HFF-Myc (cell line): Measurements from ENCODE around the gene DAGLA.

Experiments
- DNase-seq: peaks from one replicate; pipeline ENCODE4 v3.0.0-alpha.2; 2011; ENCODE audit warnings: low read depth; ENCODE audit errors: extremely low read depth
- H3K4me3 ChIP-seq: replicated peaks from 2 replicates; pipeline ENCODE4 v1.5.1; 2011; ENCODE audit warnings: low read depth, mild to moderate bottlenecking, control low read depth, low read length
- TF ChIP-seq, protein P1 (sequence below): IDR thresholded peaks from 2 replicates; pipeline ENCODE4 v1.5.1; 2012; ENCODE audit warnings: mild to moderate bottlenecking, low read depth, low read length, control low read depth; ENCODE audit errors: missing control alignments

DAGLA gene

DNA sequence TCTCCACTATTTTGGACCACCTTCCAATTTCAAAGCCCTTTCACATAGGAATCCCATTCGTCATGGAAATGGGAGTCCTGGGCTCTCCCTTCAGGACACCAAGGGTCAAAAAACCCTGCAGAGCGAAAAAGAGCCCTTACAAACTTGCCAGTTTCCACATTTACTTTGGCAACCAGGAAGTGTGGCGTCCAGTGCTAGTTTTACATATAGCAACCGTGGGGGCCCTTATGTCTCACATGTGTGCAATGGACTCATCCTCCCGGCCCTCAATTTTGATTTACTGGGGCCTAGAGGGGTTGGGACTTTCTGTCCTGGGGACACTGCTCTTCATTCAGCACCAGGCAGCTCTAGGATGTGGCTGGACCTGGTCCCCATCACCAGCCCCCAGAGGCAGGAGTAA lies 33.7 kb downstream of the DAGLA start:
- no peak overlapping the region for H3K4me3 ChIP-seq
- no peak for DNase-seq
- TF ChIP-seq, protein P1, sequence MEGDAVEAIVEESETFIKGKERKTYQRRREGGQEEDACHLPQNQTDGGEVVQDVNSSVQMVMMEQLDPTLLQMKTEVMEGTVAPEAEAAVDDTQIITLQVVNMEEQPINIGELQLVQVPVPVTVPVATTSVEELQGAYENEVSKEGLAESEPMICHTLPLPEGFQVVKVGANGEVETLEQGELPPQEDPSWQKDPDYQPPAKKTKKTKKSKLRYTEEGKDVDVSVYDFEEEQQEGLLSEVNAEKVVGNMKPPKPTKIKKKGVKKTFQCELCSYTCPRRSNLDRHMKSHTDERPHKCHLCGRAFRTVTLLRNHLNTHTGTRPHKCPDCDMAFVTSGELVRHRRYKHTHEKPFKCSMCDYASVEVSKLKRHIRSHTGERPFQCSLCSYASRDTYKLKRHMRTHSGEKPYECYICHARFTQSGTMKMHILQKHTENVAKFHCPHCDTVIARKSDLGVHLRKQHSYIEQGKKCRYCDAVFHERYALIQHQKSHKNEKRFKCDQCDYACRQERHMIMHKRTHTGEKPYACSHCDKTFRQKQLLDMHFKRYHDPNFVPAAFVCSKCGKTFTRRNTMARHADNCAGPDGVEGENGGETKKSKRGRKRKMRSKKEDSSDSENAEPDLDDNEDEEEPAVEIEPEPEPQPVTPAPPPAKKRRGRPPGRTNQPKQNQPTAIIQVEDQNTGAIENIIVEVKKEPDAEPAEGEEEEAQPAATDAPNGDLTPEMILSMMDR: no peak

DNA sequence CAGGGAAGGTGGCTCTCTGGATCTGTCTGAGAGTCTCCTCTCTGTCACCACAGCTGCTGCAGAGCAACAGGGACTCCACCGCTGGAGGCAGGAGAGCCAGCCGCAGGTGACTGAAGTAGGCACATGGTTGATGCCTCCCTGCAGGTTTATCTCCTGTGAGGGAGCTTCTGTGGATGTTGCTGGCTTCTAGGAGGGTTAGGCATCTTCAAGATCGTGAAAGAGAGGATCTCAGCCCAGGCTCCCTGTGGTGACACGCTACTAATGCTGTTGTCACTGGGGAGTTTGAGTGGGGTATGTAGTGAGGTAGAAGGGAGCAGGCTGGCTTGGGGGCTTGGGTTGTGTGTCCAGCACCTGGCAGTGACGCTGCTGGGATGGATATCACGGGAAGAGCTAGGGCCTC lies 34.1 kb downstream of the DAGLA start:
- DNase-seq: no peak
- TF ChIP-seq, protein P1: no peak
- no peak overlapping the region for H3K4me3 ChIP-seq

DNA sequence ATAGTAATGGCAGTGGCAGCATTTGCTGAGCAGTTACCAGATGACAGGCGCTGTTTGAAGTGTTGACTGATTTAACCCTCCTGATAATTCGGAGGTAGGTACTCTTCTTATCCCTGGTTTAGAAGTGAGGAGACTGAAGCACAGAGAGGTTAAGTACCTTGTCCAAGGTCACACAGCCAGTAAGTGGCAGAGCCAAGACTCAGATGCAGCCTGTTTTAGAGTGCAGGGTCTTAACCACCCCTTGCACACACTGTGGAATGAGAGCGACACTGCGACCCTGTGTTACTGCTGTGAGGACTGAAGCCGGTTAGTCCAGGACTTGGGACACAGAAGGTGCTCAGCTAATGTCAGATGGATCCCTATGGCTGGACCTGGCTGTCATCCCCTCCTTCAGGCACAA lies 34.7 kb downstream of the DAGLA start:
- no peak overlapping the region for H3K4me3 ChIP-seq
- DNase-seq: no peak
- TF ChIP-seq, protein P1: no peak

DNA sequence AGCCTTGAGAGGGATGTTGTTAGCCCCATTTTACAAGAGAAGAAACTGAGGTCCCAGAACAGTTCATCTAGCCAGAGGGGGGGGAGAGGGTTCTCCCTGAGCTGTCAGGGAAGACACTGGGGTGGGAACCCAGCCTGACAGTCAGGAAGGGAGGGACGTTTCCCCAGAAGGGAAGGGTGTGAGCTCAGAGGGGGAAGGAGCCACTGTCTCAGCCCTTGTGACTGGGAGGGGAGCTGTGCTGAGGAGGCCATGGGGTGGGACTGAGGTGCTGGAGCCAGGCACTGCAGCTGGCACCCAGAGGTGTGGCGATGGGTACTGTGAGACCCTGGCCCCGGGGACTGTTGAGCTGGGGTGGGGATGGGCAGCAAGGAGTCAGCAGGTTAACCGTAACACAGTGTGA lies 35.7 kb downstream of the DAGLA start:
- DNase-seq: no peak
- TF ChIP-seq, protein P1: no peak
- no peak overlapping the region for H3K4me3 ChIP-seq

DNA sequence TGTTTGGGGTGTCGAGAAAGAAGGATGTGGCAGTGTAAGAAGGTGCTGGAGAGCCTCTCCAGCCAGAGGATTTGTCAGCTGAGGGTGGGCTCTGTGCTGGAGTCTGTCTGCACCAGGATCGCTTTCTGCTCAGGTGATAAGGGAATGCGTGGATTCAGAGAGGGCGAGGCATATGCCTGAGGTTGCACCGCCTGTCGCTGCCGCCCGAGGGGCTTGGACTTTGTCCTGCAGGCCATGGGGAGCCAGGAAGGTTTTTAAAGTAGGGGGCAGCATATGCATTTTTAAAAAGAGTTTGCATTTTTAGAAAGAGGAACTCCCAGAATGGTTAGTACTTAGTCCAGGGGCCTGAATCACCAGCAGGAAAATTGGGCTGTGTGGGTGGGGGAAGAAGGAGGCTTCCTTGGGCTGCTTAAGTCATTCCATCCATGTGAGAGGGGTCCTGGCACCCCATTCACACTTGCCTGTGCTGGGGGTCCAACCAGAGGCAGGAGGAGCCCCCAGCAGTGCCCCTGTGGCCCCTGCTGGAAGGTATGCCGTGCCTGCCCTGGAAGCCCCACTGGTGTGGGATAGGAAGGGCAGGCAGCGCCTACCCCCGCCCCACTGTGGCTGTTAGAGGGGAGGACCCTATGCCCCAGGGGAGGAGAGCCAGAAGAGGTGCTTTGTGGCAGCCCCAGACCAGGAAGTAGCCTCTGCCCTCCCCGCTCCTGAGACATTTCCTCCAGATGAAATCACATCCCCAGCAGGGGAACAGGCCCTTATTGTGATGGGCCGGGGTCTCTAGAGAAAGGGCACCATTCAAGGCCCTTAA lies 36.5 kb downstream of the DAGLA start:
- H3K4me3 ChIP-seq: no peak overlapping the region
- DNase-seq: no peak
- TF ChIP-seq, protein P1: no peak

DNA sequence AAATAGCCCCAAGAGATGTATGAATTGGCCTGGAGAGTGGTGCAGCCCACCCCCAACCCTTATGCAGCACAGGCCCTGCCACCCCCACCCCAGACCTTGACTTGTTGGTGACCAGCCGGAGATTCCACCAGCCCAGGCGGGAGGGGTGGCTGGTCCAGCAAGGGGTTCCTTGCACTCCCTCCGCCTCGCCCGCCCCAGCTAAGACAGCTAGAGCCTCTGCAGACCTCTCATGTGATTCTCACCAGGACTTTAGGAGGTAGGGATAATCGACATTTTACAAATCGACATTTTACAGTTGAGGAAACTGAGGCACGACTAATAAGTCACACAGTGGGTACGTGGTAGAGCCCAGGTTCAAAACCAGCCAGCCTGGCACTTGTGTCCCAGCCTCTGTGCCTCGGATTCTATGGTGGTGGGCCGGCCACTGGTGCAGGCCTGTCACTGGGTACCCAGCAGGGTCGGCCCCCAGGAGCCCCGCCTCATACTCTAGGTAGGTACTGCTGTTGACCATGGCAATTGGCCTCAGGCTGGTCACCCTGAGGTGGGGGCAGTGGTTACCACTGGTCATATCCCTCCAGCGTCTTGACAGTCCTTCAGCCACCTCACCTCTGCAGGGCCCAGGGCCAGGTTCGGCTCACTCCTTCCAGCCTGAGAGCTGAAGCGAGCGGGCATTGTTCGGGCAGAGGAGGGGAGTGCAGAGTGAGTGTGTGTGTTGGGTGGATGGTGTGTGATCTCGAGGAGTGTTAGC lies 37.3 kb downstream of the DAGLA start:
- no peak overlapping the region for H3K4me3 ChIP-seq
- no peak for DNase-seq

More for the DNA sequence above, 37.3 kb downstream of the DAGLA start:
- TF ChIP-seq, protein P1: no peak
